GM12875 (cell line): ENCODE data around the gene CHERP.
"Not testable (repeated sequence)": the region's sequence is repeated elsewhere in the genome, so short reads cannot be mapped to it uniquely, and the experiment has no call there.

ENCODE experiments used
- H3K4me3 ChIP-seq: one replicate; pipeline ENCODE4 v1.5.1; 2011; ENCODE audit warnings: low read depth, low read length, control low read depth
- CTCF ChIP-seq: IDR thresholded peaks from 2 replicates; pipeline ENCODE4 v1.5.1; 2011; ENCODE audit warnings: low read depth, mild to moderate bottlenecking, control low read depth, inconsistent platforms, low read length, moderate library complexity, borderline replicate concordance; ENCODE audit not compliant: insufficient read depth

The CHERP gene

DNA sequence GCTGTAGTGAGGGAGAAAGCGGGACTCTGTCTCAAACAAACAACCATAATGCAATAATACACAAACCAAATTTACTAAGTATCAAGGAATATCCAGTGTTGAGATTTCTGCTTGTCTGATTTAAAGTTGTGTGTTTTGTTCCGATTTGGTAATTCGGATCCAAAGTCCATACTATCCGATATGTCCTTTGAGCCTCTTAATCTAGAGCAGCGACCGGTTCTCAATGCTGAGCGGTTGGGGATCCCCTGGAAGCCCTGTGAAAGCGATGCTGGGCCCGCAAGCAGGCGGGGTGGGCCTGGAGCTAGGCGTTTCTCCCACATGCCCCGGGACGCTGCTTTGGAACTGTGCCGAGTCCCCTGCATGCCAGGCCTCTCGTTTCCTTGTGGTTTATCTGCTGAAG lies 25.9 kb downstream of the CHERP start:
- TF ChIP-seq CTCF, result no peak

GRCh38 chr19:16514383-16515019 lies 27.7 kb downstream of the CHERP start:
- no peak for TF ChIP-seq CTCF
- H3K4me3 ChIP-seq, result no peak overlapping the region

More for the DNA sequence above, 25.9 kb downstream of the CHERP start:
- no peak overlapping the region for H3K4me3 ChIP-seq

DNA sequence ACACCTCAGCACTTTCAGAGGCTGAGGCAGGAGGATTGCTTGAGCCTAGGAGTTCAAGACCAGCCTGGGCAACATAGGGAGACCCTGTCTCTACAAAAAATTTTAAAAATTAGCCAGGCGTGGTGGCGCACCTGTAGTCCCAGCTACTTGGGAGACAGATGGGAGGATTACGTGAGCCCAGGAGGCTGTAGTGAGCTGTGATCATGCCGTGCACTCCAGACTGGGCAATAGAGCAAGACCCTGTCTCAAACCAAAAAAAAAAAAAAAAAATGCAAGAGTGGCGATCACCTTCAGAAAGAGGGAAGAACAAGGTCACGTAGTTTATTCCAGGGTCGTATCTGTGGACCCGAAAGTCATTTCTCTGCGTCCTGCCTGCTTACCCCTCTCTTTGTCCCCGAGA lies 29.6 kb downstream of the CHERP start:
- not testable (repeated sequence) for H3K4me3 ChIP-seq

DNA sequence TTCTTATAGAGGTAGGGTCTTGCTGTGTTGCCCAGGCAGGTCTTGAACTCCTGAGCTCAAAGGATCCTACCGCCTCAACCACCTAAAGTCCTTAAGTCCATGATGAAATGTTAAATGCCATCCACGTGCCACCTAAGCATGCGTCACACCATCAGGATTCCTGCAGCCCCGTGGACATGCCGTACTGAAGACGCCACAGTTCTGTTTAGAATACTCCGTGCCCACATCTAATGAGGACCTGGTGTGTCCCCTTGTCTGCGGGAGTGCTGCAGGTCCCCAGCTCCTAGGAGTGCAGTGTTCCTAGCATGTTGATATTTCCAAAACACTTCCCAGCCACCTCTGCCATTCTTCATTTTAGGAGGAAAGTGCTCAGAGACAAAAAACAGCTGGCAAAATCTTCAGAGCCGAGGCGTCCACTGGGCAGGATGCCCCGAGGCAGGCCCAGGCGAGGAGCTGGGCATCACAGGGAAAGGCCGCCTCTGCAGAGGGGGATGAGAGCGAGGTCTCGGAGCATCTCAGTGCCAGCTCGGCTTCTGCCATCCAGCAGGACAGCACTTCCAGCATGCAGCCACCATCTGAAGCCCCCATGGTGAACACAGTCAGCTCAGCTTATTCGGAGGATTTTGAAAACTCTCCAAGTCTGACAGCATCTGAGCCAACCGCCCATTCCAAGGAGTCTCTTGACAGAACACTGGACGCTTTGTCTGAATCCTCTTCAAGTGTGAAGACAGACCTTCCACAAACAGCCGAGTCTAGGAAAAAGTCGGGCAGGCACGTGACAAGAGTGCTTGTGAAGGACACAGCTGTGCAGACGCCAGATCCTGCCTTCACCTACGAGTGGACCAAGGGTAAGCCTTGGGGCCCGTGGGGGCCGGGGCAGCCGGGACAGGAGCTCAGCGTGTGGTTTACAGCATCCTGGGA lies 32.8 kb downstream of the CHERP start:
- no peak overlapping the region for H3K4me3 ChIP-seq
- no peak for TF ChIP-seq CTCF

DNA sequence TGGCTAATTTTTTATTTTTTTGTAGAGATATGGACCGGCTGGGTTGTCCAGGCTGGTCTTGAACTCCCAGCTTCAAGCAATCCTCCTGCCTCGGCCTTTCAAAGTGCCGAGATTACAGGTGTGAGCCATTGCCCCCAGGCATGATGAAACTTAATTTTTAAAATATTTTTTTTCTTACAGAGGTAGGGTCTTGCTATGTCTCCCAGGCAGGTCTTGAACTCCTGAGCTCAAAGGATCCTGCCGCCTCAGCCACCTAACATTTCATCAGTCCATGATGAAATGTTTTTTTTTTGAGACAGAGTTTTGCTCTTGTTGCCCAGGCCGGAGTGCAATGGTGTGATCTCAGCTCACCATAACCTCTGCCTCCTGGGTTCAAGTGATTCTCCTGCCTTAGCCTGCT lies 33.7 kb downstream of the CHERP start:
- TF ChIP-seq CTCF, result no peak
- no peak overlapping the region for H3K4me3 ChIP-seq

GRCh38 chr19:16506961-16507360 lies 35.3 kb downstream of the CHERP start:
- no peak overlapping the region for H3K4me3 ChIP-seq

DNA sequence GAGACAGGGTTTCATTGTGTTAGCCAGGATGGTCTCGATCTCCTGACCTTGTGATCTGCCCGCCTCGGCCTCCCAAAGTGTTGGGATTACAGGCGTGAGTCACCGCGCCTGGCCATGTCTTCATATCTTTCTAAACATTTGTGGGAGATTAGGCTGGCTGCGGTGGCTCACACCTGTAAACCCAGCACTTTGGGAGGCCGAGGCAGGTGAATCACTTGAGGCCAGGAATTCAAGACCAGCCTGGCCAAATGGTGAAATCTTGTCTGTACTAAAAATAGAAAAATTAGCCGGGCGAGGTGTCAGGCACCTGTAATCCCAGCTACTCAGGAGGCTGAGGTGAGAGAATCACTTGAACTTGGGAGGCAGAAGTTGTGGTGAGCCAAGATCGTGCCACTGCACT lies 36.1 kb downstream of the CHERP start:
- H3K4me3 ChIP-seq, result not testable (repeated sequence)

More at GRCh38 chr19:16506961-16507360, 35.3 kb downstream of the CHERP start:
- no peak for TF ChIP-seq CTCF

GRCh38 chr19:16504271-16504670 lies 38.0 kb downstream of the CHERP start:
- no peak overlapping the region for H3K4me3 ChIP-seq

More at GRCh38 chr19:16504271-16504670, 38.0 kb downstream of the CHERP start:
- TF ChIP-seq CTCF, result no peak
